ENCODE results near the gene MEGF6.

GRCh38 chr1:3454811-3455618 is 156.3 kb downstream of the MEGF6 start:
- TF ChIP-seq CTCF (IDR thresholded peaks at IDR 0.05; ENCODE audit: low read depth, low read length): no peak
- no peak for TF ChIP-seq EZH2phosphoT487 (IDR thresholded peaks at IDR 0.05; ENCODE audit: low read depth)

All from OCI-LY3 (cell line).